GM21786 (cell line): ENCODE measurements around the gene NFKB2.
A peak's percentile ranks its signal among the peaks of the same experiment; 100 is the strongest.

ENCODE experiments used
- ATAC-seq: cut with Tn5 transposase; IDR thresholded peaks from one replicate; pipeline ENCODE4 v1.9.1; 2021; ENCODE audit not compliant: unreplicated experiment

Gene NFKB2

GRCh38 chr10:102408131-102408727 lies 12.7 kb downstream of the NFKB2 start:
- no peak for ATAC-seq

DNA sequence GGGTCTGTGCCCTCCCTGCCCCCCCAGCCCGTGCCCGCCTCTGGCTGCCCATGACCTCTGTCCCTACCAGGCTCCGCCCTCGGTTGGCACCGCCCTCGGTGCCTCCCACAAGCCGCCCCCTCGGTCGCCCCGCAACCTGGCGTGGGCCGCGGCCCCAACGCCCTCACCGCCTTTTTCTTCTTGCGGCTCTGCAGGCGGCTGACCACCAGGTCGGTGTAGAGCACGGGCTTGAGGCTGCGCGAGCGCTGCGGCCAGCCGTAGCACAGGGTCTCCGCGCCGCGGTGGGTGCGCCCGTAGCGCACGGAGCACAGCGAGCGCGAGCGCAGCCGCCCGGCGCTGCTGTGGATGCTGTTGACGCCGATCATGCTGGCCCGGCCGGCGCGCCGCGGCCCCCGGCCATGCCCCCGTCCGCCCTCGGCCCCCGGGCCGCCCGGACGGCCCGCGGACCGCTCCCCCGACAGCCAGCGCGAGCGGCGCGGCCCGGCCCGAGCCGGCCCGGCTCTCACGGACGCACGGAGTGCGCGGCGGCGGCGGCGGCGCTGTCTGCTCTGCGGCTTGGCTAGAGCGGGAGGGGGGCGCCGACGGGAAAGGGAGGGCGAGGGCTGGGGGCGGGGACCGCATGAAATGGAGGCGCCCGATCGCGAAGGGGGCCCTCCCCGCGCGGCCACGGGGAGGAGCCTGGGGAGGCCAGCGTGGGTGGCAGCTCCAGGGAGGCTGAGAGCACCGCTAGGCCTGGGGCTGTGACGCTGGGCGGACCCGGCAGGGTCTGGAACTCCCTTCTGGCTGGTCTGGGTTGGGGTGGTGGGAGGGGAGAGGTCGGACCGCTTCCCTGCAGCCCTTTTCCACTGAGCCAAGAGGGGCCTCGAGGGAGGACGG lies 13.5 kb downstream of the NFKB2 start:
- ATAC-seq, result no peak

GRCh38 chr10:102409604-102410428 lies 14.3 kb downstream of the NFKB2 start:
- no peak for ATAC-seq

DNA sequence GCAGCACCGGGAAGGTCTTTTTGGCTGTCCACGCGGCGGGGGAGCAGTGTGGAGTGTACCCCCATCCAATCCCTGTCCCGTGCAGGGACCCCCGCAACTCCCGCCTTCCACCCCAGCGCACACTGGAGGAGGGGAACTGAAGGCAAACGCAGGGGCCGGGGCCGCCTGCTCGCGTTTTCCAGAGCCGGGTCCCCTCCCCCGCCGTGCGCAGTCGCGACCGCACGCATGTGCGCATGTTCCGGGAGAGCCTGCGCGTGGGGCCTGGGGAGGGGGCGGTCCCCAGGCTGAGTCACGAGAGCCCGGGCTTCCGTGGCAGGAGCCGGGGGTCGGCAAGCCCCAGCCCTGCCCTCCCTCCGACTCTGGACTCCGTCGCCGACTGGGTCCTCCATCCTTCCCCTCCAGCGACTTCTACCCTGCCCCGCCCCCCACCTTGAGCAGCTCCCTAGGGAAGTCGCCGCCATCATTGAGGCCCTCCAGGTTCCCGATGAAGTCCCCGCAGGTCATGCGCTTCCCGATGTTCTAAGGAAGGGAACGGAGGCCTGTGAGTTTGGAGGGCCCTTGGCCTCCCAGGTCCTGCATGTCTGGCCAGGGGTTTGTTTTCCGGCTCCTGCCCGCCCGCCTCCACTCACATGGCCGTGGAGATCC lies 15.0 kb downstream of the NFKB2 start:
- ATAC-seq, result no peak

GRCh38 chr10:102411341-102412255 lies 16.1 kb downstream of the NFKB2 start:
- ATAC-seq, result no peak

DNA sequence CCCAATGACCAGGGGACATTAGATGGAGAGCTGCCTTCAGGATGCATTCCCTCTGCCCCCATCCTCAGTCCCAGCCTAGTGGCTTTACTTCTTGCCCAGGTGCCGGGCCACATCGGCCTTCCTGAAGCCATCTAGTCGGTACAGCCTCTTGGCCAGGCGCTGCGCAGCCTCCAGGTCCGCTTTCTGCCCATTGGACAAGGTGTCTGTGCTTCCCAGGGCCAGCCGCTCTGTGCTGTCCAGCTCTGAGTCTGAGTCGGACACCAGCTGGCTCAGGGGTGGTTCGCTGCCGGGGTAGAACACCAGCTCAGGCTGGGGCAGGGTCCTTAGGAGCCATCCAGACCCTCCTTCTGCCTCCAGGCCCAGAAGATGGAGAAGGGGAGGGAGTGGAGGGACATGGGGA lies 16.8 kb downstream of the NFKB2 start:
- no peak for ATAC-seq

GRCh38 chr10:102413053-102413705 lies 17.7 kb downstream of the NFKB2 start:
- no peak for ATAC-seq

- no peak for ATAC-seq
These were observed 18.5 kb downstream of the NFKB2 start for GRCh38 chr10:102413806-102414561.

GRCh38 chr10:102414749-102415148 lies 19.2 kb downstream of the NFKB2 start:
- ATAC-seq, result no peak

- no peak for ATAC-seq
These were observed 20.8 kb downstream of the NFKB2 start for GRCh38 chr10:102416283-102416682.

DNA sequence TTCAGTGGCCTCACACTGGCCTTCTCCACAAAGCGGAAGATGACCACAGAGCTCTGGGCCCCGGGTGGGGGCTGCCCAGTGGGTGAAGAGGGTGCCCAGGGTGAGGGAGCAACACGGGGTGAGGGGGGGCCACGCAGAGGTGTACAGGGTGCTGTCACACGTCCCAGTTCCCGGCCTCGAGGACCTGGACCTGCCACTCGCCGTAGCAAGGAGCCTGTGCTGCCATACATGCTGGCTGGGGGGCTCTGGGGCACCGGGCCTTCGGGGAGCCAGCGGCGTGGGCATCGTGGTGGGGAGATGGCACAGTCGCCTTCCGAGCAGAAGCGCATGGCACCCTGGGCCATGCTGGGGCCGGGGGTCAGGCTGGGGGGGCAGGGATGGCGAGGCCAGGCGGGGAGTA lies 21.2 kb downstream of the NFKB2 start:
- ATAC-seq, result no peak

DNA sequence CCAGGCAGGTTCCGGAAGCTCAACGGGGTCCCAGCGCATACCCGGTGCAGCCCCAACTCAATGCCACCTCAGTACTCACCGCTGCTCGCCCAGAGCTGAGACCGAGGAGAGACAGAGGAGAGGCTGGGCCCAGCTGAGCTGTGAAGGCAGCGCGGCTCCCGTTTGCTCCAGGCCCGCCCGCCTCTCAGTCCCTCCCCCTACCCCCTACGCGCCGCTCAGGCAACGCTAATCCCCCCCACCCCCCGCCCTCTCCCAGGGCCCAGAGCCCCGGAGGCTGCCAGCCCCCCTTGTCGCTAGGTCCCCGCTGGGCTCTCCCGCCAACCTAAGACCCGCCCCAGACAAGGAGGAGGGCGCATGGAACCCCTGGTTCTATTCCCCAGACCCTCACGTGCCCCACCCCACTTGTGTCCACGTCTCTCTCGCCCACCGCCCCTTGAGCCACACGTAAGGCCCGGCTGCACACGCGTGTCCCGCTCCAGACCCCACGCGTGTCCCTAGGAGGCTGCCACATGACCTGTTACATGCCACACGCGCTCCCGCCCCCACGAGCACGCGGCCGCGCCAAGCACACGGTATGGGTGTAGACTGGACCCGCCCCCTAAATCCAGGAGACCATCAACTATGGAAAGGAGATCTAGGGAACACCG lies 23.2 kb downstream of the NFKB2 start, which contains the start of gene PSD:
PSD (minus strand) TSS at position 164 of the 647 bp plus-strand sequence. CDS start 1,747 bp downstream, outside the sequence.
- ATAC-seq, result no peak

DNA sequence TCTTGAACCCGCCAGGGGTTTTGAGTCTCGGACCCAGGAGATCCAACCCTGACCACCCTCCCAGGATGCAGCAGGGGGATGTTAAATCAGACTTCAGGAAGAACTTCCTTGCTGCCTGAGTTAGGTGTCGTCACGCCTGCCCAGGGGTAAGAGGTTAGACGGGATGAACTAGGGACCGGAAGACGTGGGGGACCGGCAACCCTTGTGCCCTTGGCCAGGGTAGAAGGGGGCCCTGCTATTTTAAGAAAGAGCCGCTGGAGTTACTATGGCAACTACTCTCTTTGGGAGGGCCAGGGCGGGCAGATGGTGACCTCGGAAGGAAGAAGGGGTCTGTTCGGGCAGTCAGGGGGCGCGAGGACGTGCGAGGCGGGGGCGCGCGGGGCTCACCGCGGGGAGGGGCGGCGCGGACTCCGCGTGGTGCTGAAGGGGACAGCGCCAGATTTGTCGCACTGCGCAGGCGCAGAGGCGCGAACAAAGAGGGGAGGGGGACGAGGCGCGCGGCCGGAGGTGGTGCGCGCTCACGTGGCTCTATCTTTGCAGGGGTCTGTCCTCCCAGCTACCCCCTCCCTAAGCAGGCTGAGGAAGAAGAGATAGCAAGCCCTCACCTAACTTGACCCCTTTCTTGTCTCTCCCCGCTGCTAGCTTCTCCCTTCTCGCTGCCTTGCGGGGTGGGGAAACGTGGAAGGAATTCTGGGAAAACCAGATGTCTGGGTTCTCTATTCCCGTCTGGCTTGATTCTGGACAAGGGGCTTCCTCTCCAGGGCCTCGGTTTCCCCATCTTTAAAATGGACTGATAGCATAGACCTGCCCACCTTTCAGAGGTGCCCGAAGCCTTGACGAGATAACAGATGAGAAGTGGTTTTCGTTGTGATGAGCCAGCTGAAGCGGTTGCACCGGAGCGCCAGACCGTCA lies 24.0 kb downstream of the NFKB2 start:
- no peak for ATAC-seq

GRCh38 chr10:102420181-102420713 lies 24.7 kb downstream of the NFKB2 start:
- ATAC-seq, result no peak

DNA sequence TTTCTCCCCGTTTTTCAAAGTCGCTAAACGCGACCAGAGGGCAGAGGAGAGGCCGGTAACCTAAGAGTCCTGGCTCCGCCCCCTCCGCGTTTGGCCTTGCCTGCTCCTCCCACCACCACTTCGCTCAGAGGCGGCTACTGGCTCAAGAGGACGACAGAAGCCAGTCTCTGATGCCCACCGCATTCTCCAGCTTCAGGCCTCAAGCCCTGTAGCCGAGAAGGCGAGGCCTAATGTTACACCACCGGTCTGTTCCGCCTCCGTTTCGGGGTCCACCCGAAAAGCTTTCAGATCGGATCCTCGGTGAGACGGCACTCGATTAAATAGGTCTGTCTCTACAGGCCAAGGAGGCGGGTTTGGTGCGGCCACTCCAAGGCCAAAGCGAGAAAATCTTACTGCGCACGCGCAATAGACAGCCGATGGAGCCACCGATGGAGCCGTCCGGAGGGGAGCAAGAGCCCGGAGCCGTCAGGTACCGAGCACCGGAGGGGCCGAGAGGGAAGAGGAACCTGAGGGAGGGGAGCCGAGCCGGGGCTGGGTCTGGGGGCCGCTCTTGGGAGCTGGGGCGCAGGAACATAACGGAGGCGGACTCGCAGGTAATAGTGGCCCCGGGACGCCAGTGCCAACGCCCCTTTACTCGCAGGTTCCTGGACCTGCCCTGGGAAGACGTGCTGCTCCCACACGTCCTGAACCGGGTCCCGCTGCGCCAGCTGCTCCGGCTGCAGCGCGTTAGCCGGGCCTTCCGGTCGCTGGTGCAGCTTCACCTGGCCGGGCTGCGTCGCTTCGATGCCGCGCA lies 25.4 kb downstream of the NFKB2 start, which contains the start of gene FBXL15:
FBXL15 (plus strand) TSS at position 123 of the 793 bp plus-strand sequence; CDS start at position 417, 294 bp downstream.
- peak; percentile 63 for ATAC-seq

- no peak for ATAC-seq
These were observed 25.9 kb downstream of the NFKB2 start for GRCh38 chr10:102421507-102421756.
